Measurements from ENCODE around the gene FASN. TPM values are rescaled to one million over a fixed set of nuclear protein-coding genes. Genes with fewer than 3 reads are reported as not detected.
A peak's percentile ranks its signal among the peaks of the same experiment; 100 is the strongest.

Gene FASN
- total RNA-seq, 1 experiment from 2014 or later: 433 TPM

GRCh38 chr17:82077617-82078358 lies 20.2 kb downstream of the FASN start:
- Mint-ChIP-seq H3K9me3 (no peaks in the 10 kb centered on the region), H3K4me3 (no peak overlapping the region)

More at GRCh38 chr17:82077617-82078358, 20.2 kb downstream of the FASN start:
- no peak overlapping the region for H4K5ac ChIP-seq (ENCODE audit: insufficient read length, low read depth, low read length)
- no peak overlapping the region for H3T11ph ChIP-seq (ENCODE audit: low read length)
- H2BK12ac ChIP-seq (ENCODE audit: insufficient read length, low read depth, low read length): no peak overlapping the region
- H3K14ac ChIP-seq (ENCODE audit: insufficient read depth, low read length): no peak overlapping the region
- TF ChIP-seq, protein P1, sequence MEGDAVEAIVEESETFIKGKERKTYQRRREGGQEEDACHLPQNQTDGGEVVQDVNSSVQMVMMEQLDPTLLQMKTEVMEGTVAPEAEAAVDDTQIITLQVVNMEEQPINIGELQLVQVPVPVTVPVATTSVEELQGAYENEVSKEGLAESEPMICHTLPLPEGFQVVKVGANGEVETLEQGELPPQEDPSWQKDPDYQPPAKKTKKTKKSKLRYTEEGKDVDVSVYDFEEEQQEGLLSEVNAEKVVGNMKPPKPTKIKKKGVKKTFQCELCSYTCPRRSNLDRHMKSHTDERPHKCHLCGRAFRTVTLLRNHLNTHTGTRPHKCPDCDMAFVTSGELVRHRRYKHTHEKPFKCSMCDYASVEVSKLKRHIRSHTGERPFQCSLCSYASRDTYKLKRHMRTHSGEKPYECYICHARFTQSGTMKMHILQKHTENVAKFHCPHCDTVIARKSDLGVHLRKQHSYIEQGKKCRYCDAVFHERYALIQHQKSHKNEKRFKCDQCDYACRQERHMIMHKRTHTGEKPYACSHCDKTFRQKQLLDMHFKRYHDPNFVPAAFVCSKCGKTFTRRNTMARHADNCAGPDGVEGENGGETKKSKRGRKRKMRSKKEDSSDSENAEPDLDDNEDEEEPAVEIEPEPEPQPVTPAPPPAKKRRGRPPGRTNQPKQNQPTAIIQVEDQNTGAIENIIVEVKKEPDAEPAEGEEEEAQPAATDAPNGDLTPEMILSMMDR (conservative IDR thresholded peaks at IDR 0.05): no peak
- H3K9ac ChIP-seq (ENCODE audit: extremely low read depth, insufficient read length, low read length): no peak overlapping the region
- no peak overlapping the region for H2BK20ac ChIP-seq (ENCODE audit: low read depth, low read length, poor library complexity, severe bottlenecking)
- no peaks in the 10 kb centered on the region for H4K20me1 ChIP-seq (ENCODE audit: control insufficient read depth, insufficient read depth, insufficient read length)
- no CpG with 5 or more reads among the region's 28 CpGs for WGBS (ENCODE audit: extremely low coverage, insufficient read length, low lambda C conversion rate)
- H3K27ac ChIP-seq (ENCODE audit: insufficient read length, low read depth, low read length): no peak overlapping the region
- no peak overlapping the region for H4K8ac ChIP-seq (replicated peaks; ENCODE audit: insufficient read length, low read depth, low read length)
- no peaks in the 10 kb centered on the region for H3K23me2 ChIP-seq (ENCODE audit: insufficient read length, low read depth, low read length, poor library complexity, severe bottlenecking)
- H2BK15ac ChIP-seq (ENCODE audit: low read depth, low read length): no peak overlapping the region
- H3K79me2 ChIP-seq (ENCODE audit: insufficient read depth, low read length): no peaks in the 10 kb centered on the region
- H3K56ac ChIP-seq (ENCODE audit: insufficient read length, low read depth, low read length): no peak overlapping the region
- no peaks in the 10 kb centered on the region for H3K9me3 ChIP-seq (ENCODE audit: control insufficient read depth, low read depth, low read length)
- H3K18ac ChIP-seq (ENCODE audit: insufficient read length, low read depth, low read length): no peak overlapping the region
- no peak overlapping the region for H3K23ac ChIP-seq (ENCODE audit: insufficient read length, low read depth, low read length)
- peaks cover 14 to 36% (median 33%) of the 10 kb centered on the region in 3 experiments; a peak in 6 of 7 replicates for H3K36me3 Mint-ChIP-seq (ENCODE audit: insufficient read depth in 1 of 3, low read depth in 3 of 3)
- peak overlapping the region in 2 of 3 experiments; percentile 44 to 83; a peak in 2 of 7 replicates for H3K27ac Mint-ChIP-seq
- H3K4ac ChIP-seq (ENCODE audit: low read depth, low read length): no peak overlapping the region
- no peak overlapping the region for H2BK120ac ChIP-seq (ENCODE audit: low read depth, low read length, poor library complexity, severe bottlenecking)
- H2BK5ac ChIP-seq (ENCODE audit: insufficient read length, low read length): no peak overlapping the region
- H3K4me2 ChIP-seq (ENCODE audit: insufficient read depth, insufficient read length, low read length): no peak overlapping the region
- H3K79me1 ChIP-seq (ENCODE audit: insufficient read depth, low read depth, low read length, poor library complexity, severe bottlenecking): no peaks in the 10 kb centered on the region
- no peak overlapping the region for H2AK5ac ChIP-seq (ENCODE audit: insufficient read length, low read length)
- no peaks in the 10 kb centered on the region; a peak in 2 of 4 replicates for H3K4me1 Mint-ChIP-seq
- H2AFZ ChIP-seq (ENCODE audit: low read length): no peak overlapping the region
- H3K27me3 Mint-ChIP-seq (ENCODE audit: low read depth): peaks cover 25% of the 10 kb centered on the region
- no peak overlapping the region for H4K91ac ChIP-seq (ENCODE audit: insufficient read length, low read depth, low read length)
- no peaks in the 10 kb centered on the region for H3K4me1 ChIP-seq (ENCODE audit: insufficient read depth, low read length)
- peak; percentile 80 for DNase-seq
- no peaks in the 10 kb centered on the region for H3K27me3 ChIP-seq (ENCODE audit: insufficient read depth, low read length)

All from H9 (cell line).